DND-41 (cell line): ENCODE data around the gene NPVF.

Experiments used
- ATAC-seq: fragments of 200-7000 bp; cut with Tn5 transposase; 3 replicates; pipeline ENCODE4 v1.9.1; 2021; ENCODE audit warnings: low read depth; ENCODE audit not compliant: insufficient read depth
- DNase-seq: peaks from one replicate; pipeline ENCODE4 v3.0.0-alpha.2; 2020
- H2AFZ ChIP-seq: 2 replicates; pipeline ENCODE4 v1.6.0; 2012; ENCODE audit warnings: low read depth, low read length
- H3K27ac ChIP-seq: 2 replicates; pipeline ENCODE4 v1.5.1; 2012; ENCODE audit warnings: low read length, inconsistent platforms
- H3K27me3 ChIP-seq: fragments of 200-600 bp; sonication (generic); 2 replicates; pipeline ENCODE4 v1.6.0; 2012; ENCODE audit warnings: low read length, mild to moderate bottlenecking, inconsistent platforms; ENCODE audit not compliant: insufficient read depth, poor library complexity
- H3K36me3 ChIP-seq: 2 replicates; pipeline ENCODE4 v1.5.1; 2012; ENCODE audit warnings: low read length, inconsistent platforms; ENCODE audit not compliant: insufficient read depth
- H3K4me1 ChIP-seq: 2 replicates; pipeline ENCODE4 v1.5.1; 2012; ENCODE audit warnings: mild to moderate bottlenecking, low read length; ENCODE audit not compliant: insufficient read depth
- H3K4me2 ChIP-seq: 2 replicates; pipeline ENCODE4 v1.6.0; 2012; ENCODE audit warnings: mild to moderate bottlenecking, moderate library complexity, low read length, inconsistent platforms; ENCODE audit not compliant: insufficient read depth
- H3K4me3 ChIP-seq, 2 experiments: fragments of 200-600 bp in 1 of 2; shearing (Covaris generic) in 1 of 2; 2 replicates each; pipeline ENCODE4 v1.5.1; 2012 to 2016; ENCODE audit warnings: inconsistent platforms in 2 of 2, low read length in 2 of 2, mild to moderate bottlenecking in 2 of 2, low read depth in 1 of 2, moderate library complexity in 1 of 2
- H3K79me2 ChIP-seq: 2 replicates; pipeline ENCODE4 v1.6.0; 2012; ENCODE audit warnings: low read length, inconsistent platforms; ENCODE audit not compliant: insufficient read depth
- H3K9ac ChIP-seq: 2 replicates; pipeline ENCODE4 v1.6.0; 2012; ENCODE audit warnings: low read depth, mild to moderate bottlenecking, inconsistent platforms, low read length, moderate library complexity
- H3K9me3 ChIP-seq: 2 replicates; pipeline ENCODE4 v1.5.1; 2012; ENCODE audit warnings: low read length, moderate library complexity, mild to moderate bottlenecking, inconsistent platforms; ENCODE audit not compliant: insufficient read depth, severe bottlenecking
- H4K20me1 ChIP-seq: 2 replicates; pipeline ENCODE4 v1.6.0; 2012; ENCODE audit warnings: low read length; ENCODE audit not compliant: insufficient read depth
- CTCF ChIP-seq: IDR thresholded peaks from 2 replicates; pipeline ENCODE4 v1.5.1; 2012; ENCODE audit warnings: borderline replicate concordance, low read length, moderate library complexity, mild to moderate bottlenecking; ENCODE audit not compliant: poor library complexity, severe bottlenecking; ENCODE audit errors: extremely low read depth
- EZH2 ChIP-seq: IDR thresholded peaks from 3 replicates; pipeline ENCODE4 v1.6.1; 2012; ENCODE audit warnings: borderline replicate concordance, low read depth, mild to moderate bottlenecking, moderate library complexity, low read length, inconsistent platforms; ENCODE audit not compliant: severe bottlenecking

The NPVF gene

GRCh38 chr7:25179771-25180591, 48.3 kb downstream of the NPVF start:
- ATAC-seq (peak; percentile 95), DNase-seq (peak; percentile 95)
- peaks cover 22% of the 10 kb centered on the region for H3K4me1 ChIP-seq
- no peaks in the 10 kb centered on the region for H3K27me3 ChIP-seq
- H3K4me3 ChIP-seq = peak overlapping the region; percentile 80 to 99
- peak overlapping the region; percentile 98 for H2AFZ ChIP-seq
- no peaks in the 10 kb centered on the region for H4K20me1 ChIP-seq
- peak overlapping the region; percentile 89 for H3K9ac ChIP-seq
- H3K79me2 ChIP-seq = no peaks in the 10 kb centered on the region
- H3K27ac ChIP-seq = peak overlapping the region; percentile 75
- H3K36me3 ChIP-seq = no peaks in the 10 kb centered on the region
- TF ChIP-seq EZH2 (no peak), CTCF (peak; percentile 80)
- H3K4me2 ChIP-seq = peak overlapping the region; percentile 100
- H3K9me3 ChIP-seq = no peaks in the 10 kb centered on the region

- Histone ChIP-seq H4K20me1 (no peaks in the 10 kb centered on the region), H3K4me1 (peaks cover 22% of the 10 kb centered on the region), H3K9me3 (no peaks in the 10 kb centered on the region), H3K36me3 (no peaks in the 10 kb centered on the region), H3K79me2 (no peaks in the 10 kb centered on the region), H3K4me2 (peak overlapping the region; percentile 100), H3K9ac (peak overlapping the region; percentile 89), H3K4me3 (peak overlapping the region; percentile 80 to 99), H3K27me3 (no peaks in the 10 kb centered on the region), H2AFZ (peak overlapping the region; percentile 97), H3K27ac (peak overlapping the region; percentile 75)
- ATAC-seq = no peak
- DNase-seq = no peak
- no peak for TF ChIP-seq EZH2
- TF ChIP-seq CTCF = no peak
These were observed 49.0 kb downstream of the NPVF start for GRCh38 chr7:25179325-25179724.
